ENCODE results near the gene LY6G6D. TPM values are rescaled to one million over a fixed set of nuclear protein-coding genes. Genes with fewer than 3 reads are reported as not detected.

The LY6G6D gene
- total and polyA plus RNA-seq, 2 of the 13 experiments (the other 11 are each of a cell fraction or from before 2014, with no cell fraction given): not detected

DNA sequence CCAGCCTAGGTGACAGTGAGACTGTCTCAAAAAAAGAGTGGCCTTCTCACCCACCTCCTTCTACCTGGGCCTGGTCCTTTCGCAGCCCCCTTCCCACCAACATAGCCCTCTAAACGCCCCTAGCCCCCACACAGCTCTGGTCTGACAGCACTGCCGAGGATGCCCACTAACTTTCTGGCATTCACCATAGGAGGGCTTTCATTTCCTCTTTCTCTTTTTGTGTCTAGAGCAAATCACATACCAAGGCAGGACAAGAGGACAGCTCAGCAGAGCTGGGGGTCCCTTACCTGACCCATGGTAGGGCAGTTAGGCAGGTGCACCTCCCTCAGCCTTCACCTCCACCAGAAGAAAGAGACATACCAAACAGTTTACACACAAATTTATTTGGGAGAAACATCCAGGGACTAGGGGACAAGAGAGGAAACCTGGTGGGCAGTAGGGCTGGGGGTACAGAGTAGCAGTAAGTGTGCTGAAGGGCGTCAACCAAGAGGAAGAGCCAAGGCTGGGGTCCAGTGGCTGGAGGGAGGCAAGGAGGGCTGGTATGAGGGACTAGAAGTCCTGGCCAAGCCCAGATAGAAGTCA is 38.7 kb upstream of the LY6G6D start:
- Histone ChIP-seq H3K27ac (ENCODE audit: extremely low read length, insufficient read depth, low read length) (no peak overlapping the region), H3K36me3 (replicated peaks in 1 of 2; ENCODE audit: control insufficient read depth in 1 of 2, insufficient read depth in 2 of 2, low read length in 2 of 2) (peaks cover 10 to 14% of the 10 kb centered on the region in 2 experiments), H3K79me2 (ENCODE audit: insufficient read depth, low read length) (no peaks in the 10 kb centered on the region), H3K27me3 (ENCODE audit: control insufficient read depth in 1 of 2, insufficient read depth in 2 of 2, low read length in 2 of 2) (no peaks in the 10 kb centered on the region), H4K20me1 (ENCODE audit: insufficient read depth, low read length) (no peaks in the 10 kb centered on the region), H3K4me3 (replicated peaks in 1 of 3; ENCODE audit: insufficient read depth in 1 of 3, low read depth in 2 of 3, low read length in 3 of 3) (no peak overlapping the region), H3K9ac (ENCODE audit: insufficient read depth, low read depth, low read length) (no peak overlapping the region), H3K9me3 (ENCODE audit: low read length) (no peaks in the 10 kb centered on the region), H2AFZ (ENCODE audit: low read length) (no peak overlapping the region), H3K4me1 (ENCODE audit: insufficient read depth, low read length) (peaks cover 11% of the 10 kb centered on the region), H3K4me2 (ENCODE audit: low read depth, low read length) (no peak overlapping the region)
- intact Hi-C loops (cut with micrococcal nuclease; ENCODE audit: unreplicated experiment) (no loop called here), in situ Hi-C loops (cut with HindIII; ENCODE audit: extremely low pct_ligation_motif_present, low pct_unique_long_range_greater_than_20kb) (no loop called here)
- no TSS peak for BruUV-seq (replicated peaks)
- WGBS (ENCODE audit: low lambda C conversion rate): 84% methylated on average over 4 of the region's 4 CpGs
- ChIA-PET POLR2A (no interaction called here), CTCF (ENCODE audit: low intra/inter-chr PET ratio, low total read pairs) (no interaction called here)
- DNase-seq (ENCODE audit: low spot score) (no peak), ATAC-seq (no peak), FAIRE-seq (no peak)
- TF ChIP-seq, protein P1, sequence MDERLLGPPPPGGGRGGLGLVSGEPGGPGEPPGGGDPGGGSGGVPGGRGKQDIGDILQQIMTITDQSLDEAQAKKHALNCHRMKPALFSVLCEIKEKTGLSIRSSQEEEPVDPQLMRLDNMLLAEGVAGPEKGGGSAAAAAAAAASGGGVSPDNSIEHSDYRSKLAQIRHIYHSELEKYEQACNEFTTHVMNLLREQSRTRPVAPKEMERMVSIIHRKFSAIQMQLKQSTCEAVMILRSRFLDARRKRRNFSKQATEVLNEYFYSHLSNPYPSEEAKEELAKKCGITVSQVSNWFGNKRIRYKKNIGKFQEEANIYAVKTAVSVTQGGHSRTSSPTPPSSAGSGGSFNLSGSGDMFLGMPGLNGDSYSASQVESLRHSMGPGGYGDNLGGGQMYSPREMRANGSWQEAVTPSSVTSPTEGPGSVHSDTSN (CRISPR knock-in tag; IDR thresholded peaks at IDR 0.05): no peak
- no peak for TF ChIP-seq ZFP36L1 (CRISPR knock-in tag; IDR thresholded peaks at IDR 0.05)
- TF ChIP-seq ZMAT3 (CRISPR knock-in tag; conservative IDR thresholded peaks at IDR 0.05): no peak
- TF ChIP-seq ZFY (CRISPR knock-in tag; IDR thresholded peaks at IDR 0.05): no peak
- TF ChIP-seq ZSCAN22 (CRISPR knock-in tag; IDR thresholded peaks at IDR 0.05): no peak
- TF ChIP-seq NKX3-1 (CRISPR knock-in tag; IDR thresholded peaks at IDR 0.05): no peak
- no peak for TF ChIP-seq ADNP (CRISPR knock-in tag; IDR thresholded peaks at IDR 0.05)
- no peak for TF ChIP-seq PTBP1 (IDR thresholded peaks at IDR 0.05; ENCODE audit: low read depth, low read length, poor library complexity, severe bottlenecking)
- TF ChIP-seq FOSL1 (CRISPR knock-in tag; IDR thresholded peaks at IDR 0.05; ENCODE audit: borderline replicate concordance): no peak
- TF ChIP-seq TOPORS (CRISPR knock-in tag; IDR thresholded peaks at IDR 0.05): no peak
- TF ChIP-seq KDM5A (IDR thresholded peaks at IDR 0.05; ENCODE audit: borderline replicate concordance, low read length): no peak
- TF ChIP-seq, protein P2, sequence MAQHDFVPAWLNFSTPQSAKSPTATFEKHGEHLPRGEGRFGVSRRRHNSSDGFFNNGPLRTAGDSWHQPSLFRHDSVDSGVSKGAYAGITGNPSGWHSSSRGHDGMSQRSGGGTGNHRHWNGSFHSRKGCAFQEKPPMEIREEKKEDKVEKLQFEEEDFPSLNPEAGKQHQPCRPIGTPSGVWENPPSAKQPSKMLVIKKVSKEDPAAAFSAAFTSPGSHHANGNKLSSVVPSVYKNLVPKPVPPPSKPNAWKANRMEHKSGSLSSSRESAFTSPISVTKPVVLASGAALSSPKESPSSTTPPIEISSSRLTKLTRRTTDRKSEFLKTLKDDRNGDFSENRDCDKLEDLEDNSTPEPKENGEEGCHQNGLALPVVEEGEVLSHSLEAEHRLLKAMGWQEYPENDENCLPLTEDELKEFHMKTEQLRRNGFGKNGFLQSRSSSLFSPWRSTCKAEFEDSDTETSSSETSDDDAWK (CRISPR knock-in tag; IDR thresholded peaks at IDR 0.05): no peak
- TF ChIP-seq ZNF652 (CRISPR knock-in tag; IDR thresholded peaks at IDR 0.05; ENCODE audit: borderline replicate concordance, low read depth): no peak
- no peak for TF ChIP-seq ZNF510 (CRISPR knock-in tag; IDR thresholded peaks at IDR 0.05; ENCODE audit: low read depth)

All from HepG2 (cell line).